Loucy (cell line): ENCODE results near the gene CAV2.

Experiments
- H2AFZ ChIP-seq: fragments of 200-600 bp; sonication (generic); 2 replicates; pipeline ENCODE4 v1.6.0; 2016; ENCODE audit warnings: antibody characterized with exemption, mild to moderate bottlenecking, low read length, moderate library complexity
- H3F3A ChIP-seq: fragments of 200-600 bp; 2 replicates; pipeline ENCODE4 v1.6.0; 2016; ENCODE audit warnings: antibody characterized with exemption, low read depth, mild to moderate bottlenecking
- H3K27me3 ChIP-seq: fragments of 200-600 bp; sonication (generic); 2 replicates; pipeline ENCODE4 v1.6.1; 2014; ENCODE audit warnings: low read length, mild to moderate bottlenecking; ENCODE audit not compliant: insufficient read depth, poor library complexity, severe bottlenecking
- H3K36me3 ChIP-seq: fragments of 200-600 bp; sonication (generic); 2 replicates; pipeline ENCODE4 v1.6.1; 2016; ENCODE audit warnings: low read length; ENCODE audit not compliant: insufficient read depth
- H3K4me1 ChIP-seq: fragments of 200-600 bp; sonication (generic); 2 replicates; pipeline ENCODE4 v1.5.1; 2014; ENCODE audit warnings: low read length, mild to moderate bottlenecking; ENCODE audit not compliant: insufficient read depth, poor library complexity, severe bottlenecking
- H3K4me2 ChIP-seq: fragments of 200-600 bp; sonication (generic); 2 replicates; pipeline ENCODE4 v1.6.0; 2014; ENCODE audit warnings: antibody characterized with exemption, low read length, low read depth, mild to moderate bottlenecking; ENCODE audit not compliant: poor library complexity, severe bottlenecking
- H3K4me3 ChIP-seq: fragments of 200-600 bp; sonication (generic); 2 replicates; pipeline ENCODE4 v1.5.1; 2014; ENCODE audit warnings: low read length, mild to moderate bottlenecking, mixed read lengths; ENCODE audit not compliant: poor library complexity, severe bottlenecking
- H3K79me2 ChIP-seq: fragments of 200-600 bp; sonication (generic); 2 replicates; pipeline ENCODE4 v1.6.1; 2014; ENCODE audit warnings: low read length; ENCODE audit not compliant: insufficient read depth
- H3K9ac ChIP-seq: fragments of 200-600 bp; sonication (generic); 2 replicates; pipeline ENCODE4 v1.6.0; 2014; ENCODE audit warnings: mild to moderate bottlenecking, low read depth, low read length, moderate library complexity; ENCODE audit not compliant: poor library complexity, severe bottlenecking
- H3K9me2 ChIP-seq: fragments of 200-600 bp; sonication (generic); replicated peaks from 2 replicates; pipeline ENCODE4 v1.6.1; 2016; ENCODE audit warnings: low read depth, low read length, mixed read lengths
- H3K9me3 ChIP-seq: fragments of 200-600 bp; sonication (generic); 2 replicates; pipeline ENCODE4 v1.6.1; 2014; ENCODE audit warnings: mild to moderate bottlenecking, antibody characterized with exemption, low read length, low read depth; ENCODE audit not compliant: insufficient read depth
- H4K20me1 ChIP-seq: fragments of 200-600 bp; sonication (generic); 2 replicates; pipeline ENCODE4 v1.6.0; 2014; ENCODE audit warnings: antibody characterized with exemption, low read length, mild to moderate bottlenecking; ENCODE audit not compliant: insufficient read depth, poor library complexity, severe bottlenecking
- EZH2phosphoT487 ChIP-seq: fragments of 200-600 bp; IDR thresholded peaks from 2 replicates; pipeline ENCODE4 v1.6.1; 2018; ENCODE audit warnings: antibody characterized with exemption, mild to moderate bottlenecking, moderate library complexity, borderline replicate concordance
- TF ChIP-seq, protein P1 (sequence below): fragments of 200-600 bp; sonication (generic); conservative IDR thresholded peaks from 2 replicates; pipeline ENCODE4 v1.5.1; 2014; ENCODE audit warnings: mild to moderate bottlenecking, antibody characterized with exemption, low read length

CAV2 gene

DNA sequence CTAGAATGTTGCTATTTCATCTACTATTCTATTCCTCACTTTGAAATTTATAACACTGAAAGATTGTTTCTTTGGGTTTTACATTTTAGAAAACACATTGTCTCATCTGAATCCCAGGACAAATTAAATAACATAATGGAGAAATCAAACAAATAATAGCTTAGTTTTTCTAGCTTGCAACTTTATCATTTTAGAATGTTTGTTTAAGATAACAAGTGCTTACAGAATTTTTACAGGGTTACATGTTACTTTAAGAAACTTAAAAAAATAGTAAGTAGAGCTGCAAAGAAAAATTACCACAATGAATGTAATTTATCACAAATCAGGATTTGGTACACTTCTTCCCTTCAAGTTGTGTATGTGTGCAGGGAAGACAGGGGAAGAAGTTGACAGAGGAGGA is 11.3 kb downstream of the CAV2 start:
- Histone ChIP-seq H3K4me1 (peaks cover 20% of the 10 kb centered on the region), H3K9me2 (no peaks in the 10 kb centered on the region), H3K36me3 (no peaks in the 10 kb centered on the region), H3K4me2 (peak overlapping the region; percentile 79), H3K9me3 (no peaks in the 10 kb centered on the region), H2AFZ (peak overlapping the region; percentile 95; the same call in 1 of the 2 replicates), H4K20me1 (no peaks in the 10 kb centered on the region), H3K79me2 (no peaks in the 10 kb centered on the region), H3F3A (no peaks in the 10 kb centered on the region), H3K4me3 (no peak overlapping the region), H3K27me3 (no peaks in the 10 kb centered on the region), H3K9ac (peak overlapping the region; percentile 72)
- TF ChIP-seq EZH2phosphoT487 = no peak
- TF ChIP-seq, protein P1, sequence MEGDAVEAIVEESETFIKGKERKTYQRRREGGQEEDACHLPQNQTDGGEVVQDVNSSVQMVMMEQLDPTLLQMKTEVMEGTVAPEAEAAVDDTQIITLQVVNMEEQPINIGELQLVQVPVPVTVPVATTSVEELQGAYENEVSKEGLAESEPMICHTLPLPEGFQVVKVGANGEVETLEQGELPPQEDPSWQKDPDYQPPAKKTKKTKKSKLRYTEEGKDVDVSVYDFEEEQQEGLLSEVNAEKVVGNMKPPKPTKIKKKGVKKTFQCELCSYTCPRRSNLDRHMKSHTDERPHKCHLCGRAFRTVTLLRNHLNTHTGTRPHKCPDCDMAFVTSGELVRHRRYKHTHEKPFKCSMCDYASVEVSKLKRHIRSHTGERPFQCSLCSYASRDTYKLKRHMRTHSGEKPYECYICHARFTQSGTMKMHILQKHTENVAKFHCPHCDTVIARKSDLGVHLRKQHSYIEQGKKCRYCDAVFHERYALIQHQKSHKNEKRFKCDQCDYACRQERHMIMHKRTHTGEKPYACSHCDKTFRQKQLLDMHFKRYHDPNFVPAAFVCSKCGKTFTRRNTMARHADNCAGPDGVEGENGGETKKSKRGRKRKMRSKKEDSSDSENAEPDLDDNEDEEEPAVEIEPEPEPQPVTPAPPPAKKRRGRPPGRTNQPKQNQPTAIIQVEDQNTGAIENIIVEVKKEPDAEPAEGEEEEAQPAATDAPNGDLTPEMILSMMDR = no peak

DNA sequence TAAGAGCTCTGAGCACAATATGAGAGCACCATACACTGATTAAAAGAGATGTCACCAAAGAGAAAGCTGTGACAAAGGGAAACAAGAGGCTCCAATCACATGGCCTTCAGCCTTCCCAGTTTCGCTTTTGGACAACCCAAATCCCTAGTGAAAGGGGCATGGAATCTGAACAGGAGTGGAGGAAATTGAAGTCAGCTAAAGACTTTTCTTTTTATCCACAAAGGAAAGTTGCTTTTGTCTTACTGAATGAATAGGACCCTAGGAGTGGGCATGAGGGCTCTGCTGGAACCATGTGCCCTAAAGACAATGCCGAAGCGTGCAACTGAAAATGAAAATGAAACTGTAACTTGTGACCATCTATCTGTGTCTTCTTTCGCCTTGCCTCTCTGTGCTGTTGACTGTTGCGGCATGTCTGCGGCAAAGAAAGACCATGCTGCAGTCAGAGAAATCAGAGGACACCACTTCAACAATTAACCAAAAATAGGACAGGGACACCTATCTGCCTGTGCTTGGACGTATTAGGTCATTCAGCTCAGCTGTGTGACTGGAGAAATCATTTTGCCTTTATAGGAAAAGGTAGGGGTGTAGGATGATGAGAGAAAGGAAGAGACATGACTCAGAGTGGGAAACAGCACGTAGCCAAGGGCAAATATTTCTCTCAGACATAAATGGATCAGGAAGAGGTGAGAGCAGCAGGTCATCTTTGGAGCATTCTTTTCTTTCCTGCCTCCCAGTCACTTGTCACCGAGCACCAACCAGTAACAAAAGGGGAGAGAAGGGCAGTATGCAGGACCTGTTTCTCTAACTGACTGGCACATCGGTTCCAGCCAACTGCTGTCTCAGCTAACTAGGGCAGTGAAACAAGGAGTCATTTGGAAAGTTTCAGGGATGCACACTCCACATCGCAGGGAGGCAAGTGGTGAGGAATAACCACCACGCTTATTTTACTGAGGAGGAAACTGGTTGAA is 12.3 kb downstream of the CAV2 start:
- H3K27me3 ChIP-seq = no peaks in the 10 kb centered on the region
- H3K36me3 ChIP-seq = no peaks in the 10 kb centered on the region
- H3K79me2 ChIP-seq = no peaks in the 10 kb centered on the region
- H3F3A ChIP-seq = no peaks in the 10 kb centered on the region
- peak overlapping the region; percentile 72 for H3K4me3 ChIP-seq
- H4K20me1 ChIP-seq = no peaks in the 10 kb centered on the region
- peak overlapping the region; percentile 72 for H3K9ac ChIP-seq
- peak overlapping the region; percentile 95 for H2AFZ ChIP-seq
- no peaks in the 10 kb centered on the region for H3K9me3 ChIP-seq
- peak overlapping the region; percentile 79 for H3K4me2 ChIP-seq
- H3K4me1 ChIP-seq = peaks cover 20% of the 10 kb centered on the region
- no peaks in the 10 kb centered on the region for H3K9me2 ChIP-seq
- no peak for TF ChIP-seq EZH2phosphoT487
- TF ChIP-seq, protein P1 = no peak

DNA sequence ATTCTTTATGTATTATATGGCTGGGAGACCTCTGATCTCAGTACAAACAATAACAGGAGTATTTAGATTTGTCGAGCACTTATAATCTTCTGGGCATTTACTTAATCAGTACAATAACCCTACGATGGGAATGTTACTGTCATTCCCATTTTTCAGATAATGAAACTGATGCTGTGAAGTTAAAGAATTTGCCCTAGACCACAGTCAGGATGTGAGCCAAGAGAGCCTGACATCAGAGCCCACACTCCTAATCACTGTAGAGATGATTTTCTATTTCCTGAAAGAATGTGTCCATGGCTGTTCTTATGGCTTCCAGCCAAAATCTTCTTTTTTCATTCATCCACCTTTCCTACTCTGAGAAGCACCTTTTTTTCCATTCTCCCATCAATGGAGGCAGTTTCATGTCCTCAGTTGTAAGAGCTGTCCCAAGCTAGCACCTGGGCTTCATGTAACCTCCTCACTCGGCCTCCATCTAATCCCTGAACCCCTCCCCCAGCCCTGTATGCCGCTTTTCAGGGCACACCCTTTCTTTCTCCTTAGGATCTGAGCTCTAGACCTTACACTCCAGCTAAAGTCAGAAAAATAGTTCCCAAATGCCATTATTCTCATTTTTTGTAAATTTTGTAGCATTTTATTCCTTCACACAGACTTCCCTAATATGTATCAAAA is 13.1 kb downstream of the CAV2 start:
- H3K9ac ChIP-seq = peak overlapping the region; percentile 72
- H2AFZ ChIP-seq = peak overlapping the region; percentile 95
- H3F3A ChIP-seq = no peaks in the 10 kb centered on the region

More for the DNA sequence above, 13.1 kb downstream of the CAV2 start:
- peaks cover 20% of the 10 kb centered on the region for H3K4me1 ChIP-seq
- no peaks in the 10 kb centered on the region for H3K9me3 ChIP-seq
- H3K4me3 ChIP-seq = peak overlapping the region; percentile 72
- H3K9me2 ChIP-seq = no peaks in the 10 kb centered on the region
- H4K20me1 ChIP-seq = no peaks in the 10 kb centered on the region
- TF ChIP-seq, protein P1 = no peak
- TF ChIP-seq EZH2phosphoT487 = no peak
- peak overlapping the region; percentile 79 for H3K4me2 ChIP-seq
- H3K27me3 ChIP-seq = no peaks in the 10 kb centered on the region
- no peaks in the 10 kb centered on the region for H3K79me2 ChIP-seq
- H3K36me3 ChIP-seq = no peaks in the 10 kb centered on the region
